HepG2 (cell line): ENCODE results near the gene ACP5. TPM values are rescaled to one million over a fixed set of nuclear protein-coding genes. Genes with fewer than 3 reads are reported as not detected.

Experiments used
- ATAC-seq: fragments of 200-7000 bp; cut with Tn5 transposase; 3 replicates; pipeline ENCODE4 v1.9.1; 2020; ENCODE audit warnings: mild to moderate bottlenecking, moderate library complexity
- BruUV-seq: library from RNA; stranded (reverse); fragments of 400-500 nt; replicated peaks from 2 replicates; lab custom pipeline; 2021; lab: Mats Ljungman, UMichigan
- CTCF ChIA-PET: fragments of 300-600 bp; formaldehyde crosslinking; extraction: SDS; loops from one replicate; lab custom pipeline; 2021; ENCODE audit warnings: low total read pairs, inconsistent platforms, low intra/inter-chr PET ratio; lab: Yijun Ruan, JAX
- POLR2A ChIA-PET: fragments of 350-600 bp; sonication (Branson Sonifier 250); formaldehyde crosslinking; loops from one replicate; lab custom pipeline; 2020; ENCODE audit warnings: antibody characterized with exemption, inconsistent platforms; lab: Yijun Ruan, JAX
- DNase-seq: peaks from one replicate; pipeline ENCODE4 v3.0.0-alpha.2; 2015; ENCODE audit warnings: low spot score
- FAIRE-seq: peaks from 3 replicates; lab custom pipeline; 2011; peaks lifted over from hg19 to GRCh38; lab: Jason Lieb, UNC
- H2AFZ ChIP-seq: one replicate; pipeline ENCODE4 v1.6.1; 2011; ENCODE audit warnings: low read length, inconsistent platforms
- H3K27ac ChIP-seq: fragments of 300-600 bp; 3 replicates; pipeline ENCODE4 v1.8.0; 2011; ENCODE audit warnings: mixed run types, mild to moderate bottlenecking, mixed read lengths, low read length, inconsistent platforms; ENCODE audit not compliant: insufficient read depth; ENCODE audit errors: extremely low read length
- H3K27me3 ChIP-seq, 2 experiments: fragments of 200-600 bp in 1 of 2; 2 replicates in 1 of 2; 3 replicates in 1 of 2; pipeline versions ENCODE4 v1.6.0 to v1.8.0; 2011; ENCODE audit warnings: low read length in 2 of 2, mild to moderate bottlenecking in 2 of 2, moderate library complexity in 2 of 2, inconsistent platforms in 1 of 2; ENCODE audit not compliant: insufficient read depth in 2 of 2, control insufficient read depth in 1 of 2
- H3K36me3 ChIP-seq, 2 experiments: fragments of 200-600 bp in 1 of 2; replicated peaks in 1 of 2; 2 replicates in 1 of 2; 3 replicates in 1 of 2; pipeline versions ENCODE4 v1.5.1 to v1.8.0; 2011; ENCODE audit warnings: low read length in 2 of 2, inconsistent platforms in 1 of 2; ENCODE audit not compliant: insufficient read depth in 2 of 2, control insufficient read depth in 1 of 2
- H3K4me1 ChIP-seq: 2 replicates; pipeline ENCODE4 v1.5.1; 2012; ENCODE audit warnings: low read length, inconsistent platforms; ENCODE audit not compliant: insufficient read depth
- H3K4me2 ChIP-seq: 2 replicates; pipeline ENCODE4 v1.6.0; 2011; ENCODE audit warnings: low read depth, low read length, inconsistent platforms
- H3K4me3 ChIP-seq, 3 experiments: fragments of 200-600 bp in 1 of 3; sonication (generic), shearing (Covaris generic) in 1 of 3; replicated peaks in 1 of 3; 2 replicates each; pipeline ENCODE4 v1.5.1; 2011 to 2016; ENCODE audit warnings: low read length in 3 of 3, inconsistent platforms in 2 of 3, low read depth in 2 of 3, mild to moderate bottlenecking in 2 of 3, control low read depth in 1 of 3, mixed read lengths in 1 of 3; ENCODE audit not compliant: insufficient read depth in 1 of 3
- H3K79me2 ChIP-seq: one replicate; pipeline ENCODE4 v1.6.1; 2011; ENCODE audit warnings: low read length, inconsistent platforms; ENCODE audit not compliant: insufficient read depth
- H3K9ac ChIP-seq: 2 replicates; pipeline ENCODE4 v1.6.0; 2011; ENCODE audit warnings: mild to moderate bottlenecking, low read depth, low read length, inconsistent platforms; ENCODE audit not compliant: insufficient read depth
- H3K9me3 ChIP-seq: 2 replicates; pipeline ENCODE4 v1.5.1; 2012; ENCODE audit warnings: mild to moderate bottlenecking, low read length
- H4K20me1 ChIP-seq: 2 replicates; pipeline ENCODE4 v1.6.0; 2011; ENCODE audit warnings: inconsistent platforms, mild to moderate bottlenecking, low read length, moderate library complexity; ENCODE audit not compliant: insufficient read depth
- BCL6 ChIP-seq: IDR thresholded peaks from 2 replicates; pipeline ENCODE4 v1.6.1; 2016; ENCODE audit warnings: missing genetic modification reagents, missing compliant biosample characterization
- GMEB2 ChIP-seq: IDR thresholded peaks from 2 replicates; pipeline ENCODE4 v1.6.1; 2016; ENCODE audit warnings: missing biosample characterization, missing genetic modification reagents, low read depth
- IKZF5 ChIP-seq: IDR thresholded peaks from 2 replicates; pipeline ENCODE4 v1.6.1; 2018; ENCODE audit warnings: missing genetic modification reagents, mild to moderate bottlenecking, missing compliant biosample characterization
- MTF2 ChIP-seq: sonication (generic); formaldehyde crosslinking; IDR thresholded peaks from 2 replicates; pipeline ENCODE4 v1.5.0; 2020; ENCODE audit warnings: missing genetic modification reagents, borderline replicate concordance
- MZF1 ChIP-seq: sonication (generic); formaldehyde crosslinking; IDR thresholded peaks from 2 replicates; pipeline ENCODE4 v1.8.1; 2023; ENCODE audit warnings: mild to moderate bottlenecking, missing genetic modification reagents, borderline replicate concordance
- NR0B2 ChIP-seq: sonication (generic); formaldehyde crosslinking; IDR thresholded peaks from 2 replicates; pipeline ENCODE4 v1.4.0; 2020; ENCODE audit warnings: mild to moderate bottlenecking, missing genetic modification reagents
- NR2C2 ChIP-seq: sonication (generic); formaldehyde crosslinking; IDR thresholded peaks from 2 replicates; pipeline ENCODE4 v1.4.0; 2020; ENCODE audit warnings: missing genetic modification reagents, mild to moderate bottlenecking, moderate library complexity, borderline replicate concordance
- TCF12 ChIP-seq, 2 experiments: fragments of 450-650 bp in 1 of 2; sonication (generic) in 1 of 2; formaldehyde crosslinking in 1 of 2; IDR thresholded peaks; 2 replicates each; pipeline versions ENCODE4 v1.6.1 to v1.8.0; 2017 to 2022; ENCODE audit warnings: antibody characterized with exemption in 1 of 2, mild to moderate bottlenecking in 1 of 2, missing genetic modification reagents in 1 of 2, moderate library complexity in 1 of 2
- THAP8 ChIP-seq: sonication (generic); formaldehyde crosslinking; IDR thresholded peaks from 2 replicates; pipeline ENCODE4 v1.5.1; 2020; ENCODE audit warnings: missing genetic modification reagents, mild to moderate bottlenecking, borderline replicate concordance
- ZFP62 ChIP-seq: sonication (generic); formaldehyde crosslinking; IDR thresholded peaks from 2 replicates; pipeline ENCODE4 v1.4.0; 2020; ENCODE audit warnings: missing genetic modification reagents
- ZKSCAN8 ChIP-seq: IDR thresholded peaks from 2 replicates; pipeline ENCODE4 v1.6.1; 2016; ENCODE audit warnings: borderline replicate concordance, missing genetic modification reagents, missing compliant biosample characterization
- ZNF274 ChIP-seq: sonication (generic); formaldehyde crosslinking; IDR thresholded peaks from 2 replicates; pipeline ENCODE4 v1.5.1; 2020; ENCODE audit warnings: mild to moderate bottlenecking, missing genetic modification reagents
- ZNF362 ChIP-seq: sonication (generic); formaldehyde crosslinking; IDR thresholded peaks from 2 replicates; pipeline ENCODE4 v1.4.0; 2020; ENCODE audit warnings: missing genetic modification reagents, mild to moderate bottlenecking, borderline replicate concordance
- ZNF652 ChIP-seq: IDR thresholded peaks from 2 replicates; pipeline ENCODE4 v1.6.1; 2016; ENCODE audit warnings: low read depth, borderline replicate concordance
- ZNF674 ChIP-seq: sonication (generic); formaldehyde crosslinking; IDR thresholded peaks from 2 replicates; pipeline ENCODE4 v1.5.0; 2020; ENCODE audit warnings: low read depth, mild to moderate bottlenecking, missing genetic modification reagents
- WGBS: methylation state at CpG from one replicate; pipeline ENCODE4 v1.1.6; 2017; ENCODE audit warnings: low lambda C conversion rate; 5-methylcytosine and 5-hydroxymethylcytosine counted together
- in situ Hi-C: cut with HindIII; loops from 2 replicates; pipeline ENCODE4 v1.10.0; 2017; ENCODE audit warnings: low pct_unique_long_range_greater_than_20kb; ENCODE audit not compliant: extremely low pct_ligation_motif_present
- intact Hi-C: fragments of 100-400 bp; cut with micrococcal nuclease; formaldehyde crosslinking; loops from one replicate; pipeline ENCODE4 v1.10.0; 2022; ENCODE audit not compliant: unreplicated experiment
- polyA plus RNA-seq, 8 experiments: library from polyadenylated mRNA; depleted of rRNA in 3 of 8; stranded (reverse) in 7 of 8; unstranded in 1 of 8; fragments of >200 nt; fragmentation: Illumina TruSeq in 4 of 8; extraction: Trizol in 4 of 8; gene quantifications; 2 replicates each; pipeline versions ENCODE4 v1.2.1 to v1.2.3, GENCODE V29; 2011 to 2016; ENCODE audit warnings: low read depth in 4 of 8, missing spikeins in 1 of 8, mixed read lengths in 1 of 8; ENCODE audit not compliant: insufficient read depth in 1 of 8
- total RNA-seq, 5 experiments: library from RNA; depleted of rRNA; stranded (reverse); fragments of >200 nt; fragmentation: Illumina TruSeq; extraction: Trizol; gene quantifications; 2 replicates each; pipeline ENCODE4 v1.2.3, GENCODE V29; 2016; ENCODE audit warnings: low read depth in 1 of 5
- TF ChIP-seq, protein P1 (sequence below): sonication (generic); formaldehyde crosslinking; IDR thresholded peaks from 2 replicates; pipeline ENCODE4 v1.8.1; 2023; ENCODE audit warnings: mild to moderate bottlenecking, missing genetic modification reagents

ACP5 gene
- total and polyA plus RNA-seq, 2 of the 13 experiments (the other 11 are each of a cell fraction or from before 2014, with no cell fraction given): 1.3 to 6.7 TPM

DNA sequence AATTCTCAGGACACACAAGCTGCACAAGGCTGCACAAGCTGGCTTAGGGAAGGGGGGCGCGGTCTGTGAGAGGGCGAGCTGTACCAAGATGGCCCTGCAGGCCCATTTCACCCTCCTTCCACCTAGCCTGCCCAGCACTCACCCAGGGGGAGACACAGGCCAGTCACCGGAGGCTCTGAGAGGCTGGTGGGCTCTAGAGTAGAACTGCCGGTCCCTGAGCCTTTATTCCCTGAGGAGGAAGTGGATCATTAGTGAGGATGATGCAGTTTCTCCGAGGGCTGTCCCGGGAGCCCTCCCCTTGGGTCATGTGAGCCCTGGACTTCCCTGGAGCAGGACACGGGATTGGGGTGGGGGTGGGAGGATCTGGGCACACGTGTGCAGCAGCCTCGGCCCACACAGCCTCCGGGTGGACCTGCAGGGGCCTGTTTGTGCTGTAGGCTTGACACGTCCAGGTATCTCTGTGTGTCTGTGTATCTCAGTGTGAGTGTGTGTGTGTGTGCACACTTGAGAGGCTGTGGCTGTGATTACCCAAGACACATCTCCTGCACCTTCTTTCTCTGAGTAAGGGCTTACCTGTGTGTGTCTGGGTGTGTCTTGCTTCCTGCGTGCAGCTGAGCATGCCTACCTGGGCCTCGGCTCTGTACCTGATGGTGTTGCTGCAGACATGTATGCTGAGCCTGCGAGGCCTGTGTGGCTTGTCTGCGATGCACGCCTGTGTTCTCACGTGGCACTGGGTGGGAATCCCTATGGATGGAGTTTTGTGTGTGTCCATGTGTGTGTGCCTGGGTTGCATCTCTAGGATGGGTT is at the start of gene ACP5 (continued):
- TF ChIP-seq ZNF362 (CRISPR knock-in tag): no peak
- TF ChIP-seq NR2C2 (CRISPR knock-in tag): no peak
- no peak for TF ChIP-seq ZKSCAN8 (CRISPR knock-in tag)

- Histone ChIP-seq H3K79me2 (no peaks in the 10 kb centered on the region), H3K27me3 (peaks cover 0 to 7% of the 10 kb centered on the region in 2 experiments; a peak in 1 of 5 replicates), H3K9ac (no peak overlapping the region), H4K20me1 (no peaks in the 10 kb centered on the region), H3K4me1 (peaks cover 19% of the 10 kb centered on the region), H3K4me2 (no peak overlapping the region), H2AFZ (no peak overlapping the region), H3K4me3 (no peak overlapping the region), H3K27ac (no peak overlapping the region), H3K36me3 (no peaks in the 10 kb centered on the region), H3K9me3 (no peaks in the 10 kb centered on the region)
- in situ Hi-C loops (no loop called here), intact Hi-C loops (no loop called here)
- BruUV-seq: no TSS peak
- 76% methylated on average over 15 of the region's 15 CpGs for WGBS
- no peak for DNase-seq
- no peak for ATAC-seq
- ChIA-PET POLR2A (interaction anchor here (1.0 to 3.2 kb wide), 2 partner anchors 7 to 28 kb away, joined by 3 to 16 read pairs; no protein-coding TSS in a partner anchor), CTCF (no interaction called here)
- FAIRE-seq: no peak
- no peak for TF ChIP-seq GMEB2 (CRISPR knock-in tag)
- no peak for TF ChIP-seq ZNF652 (CRISPR knock-in tag)
- TF ChIP-seq ZNF274 (CRISPR knock-in tag): no peak
- TF ChIP-seq BCL6: no peak
- no peak for TF ChIP-seq MTF2 (CRISPR knock-in tag)
- no peak for TF ChIP-seq ZFP62
- TF ChIP-seq MZF1 (CRISPR knock-in tag): no peak
- TF ChIP-seq NR0B2 (CRISPR knock-in tag): no peak
- no peak for TF ChIP-seq THAP8
- no peak for TF ChIP-seq IKZF5 (CRISPR knock-in tag)
- TF ChIP-seq, protein P1, sequence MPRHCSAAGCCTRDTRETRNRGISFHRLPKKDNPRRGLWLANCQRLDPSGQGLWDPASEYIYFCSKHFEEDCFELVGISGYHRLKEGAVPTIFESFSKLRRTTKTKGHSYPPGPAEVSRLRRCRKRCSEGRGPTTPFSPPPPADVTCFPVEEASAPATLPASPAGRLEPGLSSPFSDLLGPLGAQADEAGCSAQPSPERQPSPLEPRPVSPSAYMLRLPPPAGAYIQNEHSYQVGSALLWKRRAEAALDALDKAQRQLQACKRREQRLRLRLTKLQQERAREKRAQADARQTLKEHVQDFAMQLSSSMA (CRISPR knock-in tag): no peak
- no peak for TF ChIP-seq TCF12 (IDR thresholded peaks at IDR 0.05)
- no peak for TF ChIP-seq TCF12 (CRISPR knock-in tag; IDR thresholded peaks at IDR 0.05)
- TF ChIP-seq ZNF674 (CRISPR knock-in tag): no peak
These were observed 48.8 kb upstream of the ACP5 start for GRCh38 chr19:11626252-11626651.
